Upper lobe of right lung (tissue), 1 donor: ENCODE data around the gene HOXC9. TPM values are rescaled to one million over a fixed set of nuclear protein-coding genes. Genes with fewer than 3 reads are reported as not detected.

Experiments used
- ATAC-seq: fragments of 200-7000 bp; cut with Tn5 transposase; one replicate; pipeline ENCODE4 v1.9.1; 2020; ENCODE audit warnings: mild to moderate bottlenecking, moderate library complexity
- DNase-seq: peaks from one replicate; pipeline ENCODE4 v3.0.0-alpha.2; 2020
- H3K27ac ChIP-seq: fragments of 200-600 bp; one replicate; pipeline ENCODE4 v1.8.0; 2022
- H3K27me3 ChIP-seq: fragments of 200-600 bp; one replicate; pipeline ENCODE4 v1.8.0; 2022; ENCODE audit warnings: mild to moderate bottlenecking
- H3K36me3 ChIP-seq: fragments of 200-600 bp; one replicate; pipeline ENCODE4 v1.8.0; 2022
- H3K4me1 ChIP-seq: fragments of 200-600 bp; one replicate; pipeline ENCODE4 v1.8.0; 2022
- H3K4me3 ChIP-seq: fragments of 200-600 bp; one replicate; pipeline ENCODE4 v1.8.0; 2022; ENCODE audit warnings: mild to moderate bottlenecking
- H3K9me3 ChIP-seq: fragments of 200-600 bp; one replicate; pipeline ENCODE4 v1.8.0; 2022
- intact Hi-C: fragments of 100-400 bp; cut with DNase I; formaldehyde crosslinking; loops from one replicate; pipeline ENCODE4 v1.11.0; 2022
- total RNA-seq: library from RNA; stranded (reverse); fragmentation: NEBNext Ultra II Directional; extraction: Animal tissue kit (Norgen Biotek cat#: 25700); gene quantifications from one replicate; pipeline ENCODE4 v1.2.1, GENCODE V29; 2021
- TF ChIP-seq, protein P1 (sequence below): fragments of 200-600 bp; IDR thresholded peaks from one replicate; pipeline ENCODE4 v1.8.0; 2022; ENCODE audit warnings: antibody characterized with exemption
- donor health status: DM: no; HTN: yes; CAD: no; lungs with severe emphysema.

HOXC9 gene
- total RNA-seq, 1 donor from 2014 or later: 0.61 TPM

DNA sequence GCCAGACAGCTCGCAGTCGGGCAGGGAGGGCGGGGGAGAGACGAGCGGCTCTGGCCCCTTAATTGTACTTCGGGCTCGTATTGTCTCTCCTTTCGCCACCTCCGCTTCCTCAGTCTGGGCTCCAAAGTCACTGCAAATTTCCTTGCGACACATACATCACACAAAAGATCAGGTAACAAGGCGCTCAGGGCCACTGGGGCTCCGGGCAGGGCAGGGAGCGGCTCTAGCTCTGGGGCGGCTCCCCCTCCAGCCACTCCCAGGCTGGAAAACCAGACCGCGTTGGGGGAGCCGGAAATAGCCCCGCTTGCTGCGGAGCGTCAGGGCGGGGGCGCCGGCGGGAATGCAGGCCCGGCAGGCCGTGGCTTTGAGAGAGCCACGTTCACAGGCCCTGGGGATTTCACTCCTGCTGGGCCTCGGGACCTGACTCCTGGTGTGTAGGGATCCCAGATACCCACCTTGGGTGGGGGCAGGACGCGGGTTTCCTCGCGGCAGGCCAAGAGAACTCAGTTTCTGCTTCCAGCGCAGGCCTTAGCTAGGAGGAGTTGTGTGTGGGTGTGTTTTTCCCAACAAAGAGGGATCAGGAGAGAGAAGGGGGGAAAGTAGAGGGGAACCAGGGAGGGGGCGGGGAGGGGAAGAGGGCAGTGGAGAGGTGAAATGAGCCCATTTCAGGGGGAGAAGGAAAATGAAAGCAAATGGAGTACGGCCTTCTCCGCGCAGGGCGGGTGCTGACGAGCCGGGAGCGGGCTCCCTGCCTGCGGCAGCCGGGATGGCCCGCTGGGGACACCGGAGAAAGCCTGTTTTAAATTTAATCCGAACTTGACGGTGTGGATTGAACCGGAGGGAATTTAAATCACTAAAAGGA lies 4.4 kb upstream of the HOXC9 start:
- Histone ChIP-seq H3K4me1 (peaks cover 26% of the 10 kb centered on the region), H3K36me3 (no peaks in the 10 kb centered on the region), H3K9me3 (no peaks in the 10 kb centered on the region), H3K27me3 (peaks cover 100% of the 10 kb centered on the region), H3K27ac (no peak overlapping the region), H3K4me3 (peak overlapping the region; percentile 52)
- DNase-seq (no peak), ATAC-seq (peak; percentile 57)
- TF ChIP-seq, protein P1, sequence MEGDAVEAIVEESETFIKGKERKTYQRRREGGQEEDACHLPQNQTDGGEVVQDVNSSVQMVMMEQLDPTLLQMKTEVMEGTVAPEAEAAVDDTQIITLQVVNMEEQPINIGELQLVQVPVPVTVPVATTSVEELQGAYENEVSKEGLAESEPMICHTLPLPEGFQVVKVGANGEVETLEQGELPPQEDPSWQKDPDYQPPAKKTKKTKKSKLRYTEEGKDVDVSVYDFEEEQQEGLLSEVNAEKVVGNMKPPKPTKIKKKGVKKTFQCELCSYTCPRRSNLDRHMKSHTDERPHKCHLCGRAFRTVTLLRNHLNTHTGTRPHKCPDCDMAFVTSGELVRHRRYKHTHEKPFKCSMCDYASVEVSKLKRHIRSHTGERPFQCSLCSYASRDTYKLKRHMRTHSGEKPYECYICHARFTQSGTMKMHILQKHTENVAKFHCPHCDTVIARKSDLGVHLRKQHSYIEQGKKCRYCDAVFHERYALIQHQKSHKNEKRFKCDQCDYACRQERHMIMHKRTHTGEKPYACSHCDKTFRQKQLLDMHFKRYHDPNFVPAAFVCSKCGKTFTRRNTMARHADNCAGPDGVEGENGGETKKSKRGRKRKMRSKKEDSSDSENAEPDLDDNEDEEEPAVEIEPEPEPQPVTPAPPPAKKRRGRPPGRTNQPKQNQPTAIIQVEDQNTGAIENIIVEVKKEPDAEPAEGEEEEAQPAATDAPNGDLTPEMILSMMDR: no peak
- intact Hi-C loops: no loop called here

DNA sequence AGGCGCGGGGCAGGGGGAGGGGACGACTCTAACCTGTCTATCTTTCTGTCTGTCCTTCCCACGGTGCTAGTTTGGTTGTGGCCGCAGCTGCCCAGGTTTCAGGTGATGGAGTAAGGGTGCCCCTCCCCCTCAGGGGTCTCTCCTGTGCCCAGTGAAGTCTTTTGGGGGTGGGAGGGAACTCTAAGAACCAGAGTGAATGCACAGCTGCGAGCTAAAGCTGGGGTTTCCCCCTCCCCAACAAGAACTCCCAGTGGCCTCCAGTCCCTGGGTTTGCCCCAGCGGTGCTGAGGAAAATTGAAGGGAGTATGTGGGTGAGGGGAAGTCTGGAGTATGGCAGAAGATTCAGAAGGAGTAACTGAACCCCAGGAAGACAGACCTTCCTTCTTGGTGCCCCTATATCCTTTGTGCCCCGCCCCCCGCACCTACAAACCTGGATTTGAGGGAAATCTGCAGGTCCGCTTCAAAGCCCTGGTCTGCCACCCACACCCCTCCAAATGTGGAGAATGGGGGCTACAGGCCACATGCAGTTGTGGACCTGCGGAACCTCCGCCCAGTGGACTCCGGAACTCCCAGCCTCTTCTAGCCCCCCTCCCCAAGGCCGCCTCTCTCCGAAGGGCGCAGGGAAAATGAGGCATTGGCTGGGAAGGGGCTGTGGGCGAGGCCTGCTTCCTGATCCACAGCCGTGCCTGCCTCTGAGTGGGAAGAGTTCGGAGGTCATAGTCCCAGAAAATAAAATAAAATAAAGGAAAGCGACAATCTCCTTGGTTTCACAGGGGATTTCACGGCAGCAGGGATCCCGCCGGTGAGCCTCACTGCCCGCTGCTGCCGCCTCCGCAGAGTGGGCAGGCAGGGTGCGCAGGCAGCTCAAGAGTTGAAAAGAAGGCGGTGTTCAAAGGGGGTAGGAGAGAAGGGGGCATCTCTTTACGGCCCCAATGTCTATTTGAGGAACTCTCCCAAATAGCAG lies 3.4 kb upstream of the HOXC9 start:
- Histone ChIP-seq H3K9me3 (no peaks in the 10 kb centered on the region), H3K27ac (no peak overlapping the region), H3K4me1 (peaks cover 26% of the 10 kb centered on the region), H3K4me3 (peak overlapping the region; percentile 52), H3K27me3 (peaks cover 100% of the 10 kb centered on the region), H3K36me3 (no peaks in the 10 kb centered on the region)
- TF ChIP-seq, protein P1: no peak
- ATAC-seq: no peak
- intact Hi-C loops: no loop called here
- no peak for DNase-seq

GRCh38 chr12:53997204-53998109 lies 2.5 kb upstream of the HOXC9 start:
- ATAC-seq (no peak), DNase-seq (no peak)
- intact Hi-C loops: no loop called here

DNA sequence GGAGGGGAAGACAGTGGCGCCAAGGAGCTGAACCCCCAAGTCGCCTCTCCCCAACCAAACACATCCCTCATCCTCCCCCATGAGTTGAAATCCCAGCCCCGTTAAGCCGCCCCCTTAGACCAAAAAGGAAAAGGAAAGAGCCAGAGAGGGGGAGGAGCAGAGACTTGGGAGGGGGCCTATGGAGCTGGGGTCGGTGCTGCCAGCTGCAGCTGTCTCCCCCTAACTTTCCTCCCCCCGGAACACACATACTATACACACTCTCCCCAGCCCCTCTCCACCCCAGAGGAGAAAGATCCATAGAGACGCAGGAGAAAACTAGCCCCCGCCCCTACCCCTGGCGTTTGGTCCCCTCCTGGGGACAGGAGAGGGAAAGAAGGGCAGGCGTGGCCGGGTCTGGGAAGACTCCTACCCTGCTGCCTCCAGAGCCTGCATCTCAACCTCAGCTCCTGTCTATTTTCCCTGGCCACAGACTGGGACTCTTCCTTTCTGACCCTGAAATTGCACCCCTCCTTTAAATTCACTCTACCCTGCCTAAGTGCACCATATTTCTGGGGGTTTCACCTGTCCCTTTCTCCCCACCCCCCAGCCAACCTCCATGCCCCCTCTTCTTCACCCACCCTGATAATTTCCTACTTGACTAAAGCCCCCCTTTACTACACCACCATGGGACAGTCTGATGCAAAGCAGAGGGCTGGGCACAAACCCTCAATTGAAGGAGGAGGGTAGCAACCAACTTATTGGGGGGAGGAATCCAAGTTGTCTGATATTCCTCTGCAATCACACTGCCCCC lies 1.7 kb upstream of the HOXC9 start:
- Histone ChIP-seq H3K4me1 (peaks cover 26% of the 10 kb centered on the region), H3K36me3 (no peaks in the 10 kb centered on the region), H3K27me3 (peaks cover 97% of the 10 kb centered on the region), H3K4me3 (no peak overlapping the region), H3K27ac (no peak overlapping the region), H3K9me3 (no peaks in the 10 kb centered on the region)
- DNase-seq: no peak
- no peak for ATAC-seq
- intact Hi-C loops: no loop called here
- TF ChIP-seq, protein P1: no peak

More at GRCh38 chr12:53997204-53998109, 2.5 kb upstream of the HOXC9 start:
- Histone ChIP-seq H3K36me3 (no peaks in the 10 kb centered on the region), H3K4me3 (no peak overlapping the region), H3K27ac (no peak overlapping the region), H3K27me3 (peaks cover 97% of the 10 kb centered on the region), H3K9me3 (no peaks in the 10 kb centered on the region), H3K4me1 (peaks cover 26% of the 10 kb centered on the region)
- TF ChIP-seq, protein P1: no peak
